Left ventricle myocardium inferior (tissue), 1 donor: ENCODE measurements around the gene AQP4. TPM values are rescaled to one million over a fixed set of nuclear protein-coding genes. Genes with fewer than 3 reads are reported as not detected.

Experiments used
- DNase-seq: peaks from one replicate; pipeline ENCODE4 v3.0.0-alpha.2; 2020
- H3K27ac ChIP-seq: fragments of 200-600 bp; replicated peaks from 2 replicates; pipeline ENCODE4 v1.8.0; 2021
- H3K27me3 ChIP-seq: fragments of 200-600 bp; 2 replicates; pipeline ENCODE4 v1.8.0; 2021; ENCODE audit warnings: low read depth
- H3K36me3 ChIP-seq: fragments of 200-600 bp; 2 replicates; pipeline ENCODE4 v1.8.0; 2021
- H3K4me1 ChIP-seq: fragments of 200-600 bp; 2 replicates; pipeline ENCODE4 v1.8.0; 2021
- H3K4me3 ChIP-seq: fragments of 200-600 bp; 2 replicates; pipeline ENCODE4 v1.8.0; 2021; ENCODE audit warnings: mild to moderate bottlenecking, moderate library complexity
- H3K9me3 ChIP-seq: fragments of 200-600 bp; replicated peaks from 2 replicates; pipeline ENCODE4 v1.8.0; 2021
- intact Hi-C: fragments of 100-400 bp; cut with micrococcal nuclease; formaldehyde crosslinking; loops from one replicate; pipeline ENCODE4 v1.11.0; 2022
- total RNA-seq: library from RNA; stranded (reverse); fragmentation: NEBNext Ultra II Directional; extraction: Animal tissue kit (Norgen Biotek cat#: 25700); gene quantifications from one replicate; pipeline ENCODE4 v1.2.1, GENCODE V29; 2021
- TF ChIP-seq, protein P1 (sequence below): fragments of 200-600 bp; IDR thresholded peaks from 2 replicates; pipeline ENCODE4 v1.8.0; 2021; ENCODE audit warnings: antibody characterized with exemption, mild to moderate bottlenecking, borderline replicate concordance
- donor health status: DM: no; HTN: yes; CAD: no; lungs with severe emphysema.

The AQP4 gene
- total RNA-seq, 1 donor from 2014 or later = 1.9 TPM

DNA sequence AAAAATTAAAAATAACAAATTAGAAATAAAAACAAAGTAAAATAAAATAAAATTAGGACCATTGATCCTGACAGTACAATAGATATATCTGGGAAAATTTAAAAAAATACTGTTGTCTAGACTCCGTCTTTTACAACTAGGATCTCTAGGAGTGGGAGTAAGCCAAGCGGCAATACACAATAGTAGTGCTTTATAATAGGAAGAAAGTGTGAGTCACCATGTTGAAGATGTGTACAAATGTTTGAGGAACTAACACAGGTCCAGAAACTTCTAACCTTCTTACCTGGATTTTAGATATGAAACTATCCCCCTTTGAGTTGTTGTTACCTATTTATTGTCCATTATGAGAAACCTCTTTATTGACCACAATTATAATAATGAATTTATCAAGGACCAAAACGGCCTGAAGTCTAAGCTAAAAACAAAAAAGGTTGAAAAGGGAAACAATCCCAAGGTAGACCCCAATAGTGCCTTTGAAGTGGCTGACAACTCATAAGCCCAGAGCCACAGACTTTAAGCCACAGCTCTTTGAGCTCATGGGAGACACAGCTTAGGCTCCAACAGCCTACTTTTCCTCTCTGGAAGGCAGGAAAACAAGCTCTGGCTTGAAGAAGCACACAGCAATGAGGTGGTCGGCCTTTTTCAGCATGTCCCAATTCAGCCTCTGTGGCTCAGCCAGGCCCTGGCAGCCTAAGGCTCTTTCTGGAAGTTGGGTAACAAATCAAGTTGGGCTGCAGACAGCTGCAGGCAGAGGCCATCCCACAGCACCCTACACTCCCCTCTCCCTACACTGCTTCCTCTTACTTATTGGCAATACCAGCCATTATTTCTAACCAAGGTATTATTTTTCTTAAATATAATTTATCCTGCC is 62.9 kb downstream of the AQP4 start:
- DNase-seq = no peak
- TF ChIP-seq, protein P1, sequence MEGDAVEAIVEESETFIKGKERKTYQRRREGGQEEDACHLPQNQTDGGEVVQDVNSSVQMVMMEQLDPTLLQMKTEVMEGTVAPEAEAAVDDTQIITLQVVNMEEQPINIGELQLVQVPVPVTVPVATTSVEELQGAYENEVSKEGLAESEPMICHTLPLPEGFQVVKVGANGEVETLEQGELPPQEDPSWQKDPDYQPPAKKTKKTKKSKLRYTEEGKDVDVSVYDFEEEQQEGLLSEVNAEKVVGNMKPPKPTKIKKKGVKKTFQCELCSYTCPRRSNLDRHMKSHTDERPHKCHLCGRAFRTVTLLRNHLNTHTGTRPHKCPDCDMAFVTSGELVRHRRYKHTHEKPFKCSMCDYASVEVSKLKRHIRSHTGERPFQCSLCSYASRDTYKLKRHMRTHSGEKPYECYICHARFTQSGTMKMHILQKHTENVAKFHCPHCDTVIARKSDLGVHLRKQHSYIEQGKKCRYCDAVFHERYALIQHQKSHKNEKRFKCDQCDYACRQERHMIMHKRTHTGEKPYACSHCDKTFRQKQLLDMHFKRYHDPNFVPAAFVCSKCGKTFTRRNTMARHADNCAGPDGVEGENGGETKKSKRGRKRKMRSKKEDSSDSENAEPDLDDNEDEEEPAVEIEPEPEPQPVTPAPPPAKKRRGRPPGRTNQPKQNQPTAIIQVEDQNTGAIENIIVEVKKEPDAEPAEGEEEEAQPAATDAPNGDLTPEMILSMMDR = no peak
- no peak overlapping the region for H3K4me3 ChIP-seq
- intact Hi-C loops = no loop called here
- peaks cover 2% of the 10 kb centered on the region for H3K27me3 ChIP-seq
- no peak overlapping the region for H3K27ac ChIP-seq
- H3K36me3 ChIP-seq = no peaks in the 10 kb centered on the region
- H3K4me1 ChIP-seq = no peaks in the 10 kb centered on the region
- H3K9me3 ChIP-seq = peaks cover 16% of the 10 kb centered on the region
